Measurements from ENCODE around the gene SYT15. TPM values are rescaled to one million over a fixed set of nuclear protein-coding genes. Genes with fewer than 3 reads are reported as not detected.

The SYT15 gene
- total and polyA plus RNA-seq, 8 donors: 19.3 to 43.1 (median 24.9) TPM

GRCh38 chr10:46551701-46552525 is 27.0 kb upstream of the SYT15 start:
- Histone ChIP-seq H3K9me3 (no peaks in the 10 kb centered on the region), H3K27ac (no peak overlapping the region), H3K4me3 (no peak overlapping the region), H3K27me3 (peaks cover 12 to 38% of the 10 kb centered on the region in 2 donors), H3K4me1 (peaks cover 0 to 9% of the 10 kb centered on the region in 2 donors), H3K36me3 (peaks cover 0 to 4% of the 10 kb centered on the region in 2 donors)
- TF ChIP-seq CTCF (IDR thresholded peaks at IDR 0.05): no peak
- DNase-seq: peak in 1 of 4 donors; percentile 32
- ATAC-seq: no peak
- intact Hi-C loops (cut with DNase I): no loop called here

- no peak for TF ChIP-seq CTCF (IDR thresholded peaks at IDR 0.05)
- H3K36me3 ChIP-seq: peaks cover 0 to 4% of the 10 kb centered on the region in 2 donors
- ATAC-seq (no peak), DNase-seq (peak in 1 of 4 donors; percentile 30)
- no peak overlapping the region for H3K4me3 ChIP-seq
- no peak overlapping the region for H3K27ac ChIP-seq
- intact Hi-C loops (cut with DNase I): no loop called here
- H3K4me1 ChIP-seq: peaks cover 0 to 9% of the 10 kb centered on the region in 2 donors
- no peaks in the 10 kb centered on the region for H3K9me3 ChIP-seq
- peaks cover 19 to 45% of the 10 kb centered on the region in 2 donors for H3K27me3 ChIP-seq
Observed at GRCh38 chr10:46552526-46553237, 26.2 kb upstream of the SYT15 start.

- H3K27ac ChIP-seq: no peak overlapping the region
- no peak for ATAC-seq
- H3K27me3 ChIP-seq: peaks cover 24 to 53% of the 10 kb centered on the region in 2 donors
- no peak for TF ChIP-seq CTCF (IDR thresholded peaks at IDR 0.05)
- H3K4me1 ChIP-seq: peaks cover 0 to 9% of the 10 kb centered on the region in 2 donors
- peaks cover 0 to 4% of the 10 kb centered on the region in 2 donors for H3K36me3 ChIP-seq
- peak in 1 of 4 donors; percentile 32 for DNase-seq
- H3K9me3 ChIP-seq: no peaks in the 10 kb centered on the region
- intact Hi-C loops (cut with DNase I): no loop called here
- no peak overlapping the region for H3K4me3 ChIP-seq
Observed at GRCh38 chr10:46553238-46554049, 25.5 kb upstream of the SYT15 start.

- Histone ChIP-seq H3K27ac (no peak overlapping the region), H3K27me3 (peaks cover 24 to 61% of the 10 kb centered on the region in 2 donors), H3K36me3 (peaks cover 0 to 4% of the 10 kb centered on the region in 2 donors), H3K4me3 (no peak overlapping the region), H3K4me1 (peaks cover 0 to 9% of the 10 kb centered on the region in 2 donors), H3K9me3 (no peaks in the 10 kb centered on the region)
- DNase-seq: no peak
- intact Hi-C loops (cut with DNase I): no loop called here
- TF ChIP-seq CTCF (IDR thresholded peaks at IDR 0.05): no peak
- no peak for ATAC-seq
Observed at GRCh38 chr10:46554166-46554781, 24.7 kb upstream of the SYT15 start.

Data from left lung (tissue), 10 donors.